RWPE2 (cell line): ENCODE data around the gene TMEM270.
"Not testable (repeated sequence)": the region's sequence is repeated elsewhere in the genome, so short reads cannot be mapped to it uniquely, and the experiment has no call there.

ENCODE experiments used
- ATAC-seq: fragments of 200-7000 bp; cut with Tn5 transposase; 3 replicates; pipeline ENCODE4 v1.9.1; 2021; ENCODE audit warnings: low read depth
- DNase-seq: peaks from one replicate; pipeline ENCODE4 v3.0.0-alpha.2; 2020; ENCODE audit warnings: low spot score
- H3K27ac ChIP-seq: fragments of 450-650 bp; 2 replicates; pipeline ENCODE4 v1.5.1; 2017; ENCODE audit warnings: mild to moderate bottlenecking; ENCODE audit not compliant: poor library complexity, severe bottlenecking
- H3K27me3 ChIP-seq: fragments of 250-450 bp; sonication (Bioruptor Pico); 2 replicates; pipeline ENCODE4 v1.5.1; 2021; ENCODE audit warnings: mild to moderate bottlenecking, moderate library complexity; ENCODE audit not compliant: insufficient read depth, poor library complexity, severe bottlenecking
- H3K36me3 ChIP-seq: fragments of 250-450 bp; sonication (Bioruptor Pico); 2 replicates; pipeline ENCODE4 v1.5.1; 2020; ENCODE audit warnings: low read depth, mild to moderate bottlenecking, moderate library complexity
- H3K4me1 ChIP-seq: fragments of 250-450 bp; sonication (Bioruptor Pico); 2 replicates; pipeline ENCODE4 v1.5.1; 2021; ENCODE audit warnings: mild to moderate bottlenecking, moderate library complexity; ENCODE audit not compliant: insufficient read depth, poor library complexity, severe bottlenecking
- H3K4me3 ChIP-seq: fragments of 250-450 bp; sonication (Bioruptor Pico); 2 replicates; pipeline ENCODE4 v1.5.1; 2021; ENCODE audit warnings: mild to moderate bottlenecking, moderate library complexity; ENCODE audit not compliant: severe bottlenecking
- H3K9me3 ChIP-seq: fragments of 250-450 bp; sonication (Bioruptor Pico); 2 replicates; pipeline ENCODE4 v1.5.1; 2021; ENCODE audit warnings: mild to moderate bottlenecking, moderate library complexity; ENCODE audit not compliant: severe bottlenecking
- TF ChIP-seq, protein P1 (sequence below): fragments of 450-650 bp; IDR thresholded peaks from one replicate; pipeline ENCODE4 v1.5.1; 2017; ENCODE audit warnings: mild to moderate bottlenecking, moderate library complexity; ENCODE audit not compliant: poor library complexity, severe bottlenecking

The TMEM270 gene

DNA sequence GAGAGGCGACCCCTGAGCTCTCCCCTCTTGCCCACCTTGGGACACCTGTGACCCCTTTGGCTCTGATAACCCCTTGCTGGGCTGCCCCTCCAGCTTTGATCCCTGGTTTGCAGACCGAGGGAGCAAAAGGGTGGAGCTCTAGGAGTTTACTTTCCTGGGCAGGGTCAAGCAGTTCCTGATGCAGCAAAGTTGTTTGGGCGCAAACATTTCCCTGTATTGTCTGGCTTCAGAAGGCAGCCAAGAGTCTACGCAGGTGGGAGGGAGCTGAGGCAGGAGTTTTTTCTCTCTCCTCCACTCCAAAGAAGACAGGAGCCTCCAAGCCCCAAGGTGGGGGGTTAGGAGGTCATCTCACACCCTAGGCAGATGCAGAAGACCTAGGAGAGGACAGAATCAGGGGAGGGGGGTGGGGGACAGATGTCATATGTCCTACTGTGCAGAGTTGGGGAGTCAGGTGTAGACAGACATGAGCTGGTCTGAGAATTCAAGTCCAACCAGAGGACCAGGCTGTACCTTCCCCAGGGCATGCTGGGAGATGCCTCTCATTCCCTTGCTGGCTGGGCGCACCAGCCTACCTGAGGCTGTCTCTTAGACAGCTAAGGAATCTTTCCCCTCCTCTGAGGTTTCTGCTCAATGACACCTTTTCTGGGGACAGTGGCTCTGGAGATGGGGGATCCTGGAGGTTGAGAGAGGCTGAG lies 20.5 kb downstream of the TMEM270 start:
- Histone ChIP-seq H3K27me3 (no peaks in the 10 kb centered on the region), H3K4me1 (no peaks in the 10 kb centered on the region), H3K27ac (no peak overlapping the region), H3K9me3 (no peaks in the 10 kb centered on the region), H3K36me3 (no peaks in the 10 kb centered on the region), H3K4me3 (no peak overlapping the region)
- TF ChIP-seq, protein P1, sequence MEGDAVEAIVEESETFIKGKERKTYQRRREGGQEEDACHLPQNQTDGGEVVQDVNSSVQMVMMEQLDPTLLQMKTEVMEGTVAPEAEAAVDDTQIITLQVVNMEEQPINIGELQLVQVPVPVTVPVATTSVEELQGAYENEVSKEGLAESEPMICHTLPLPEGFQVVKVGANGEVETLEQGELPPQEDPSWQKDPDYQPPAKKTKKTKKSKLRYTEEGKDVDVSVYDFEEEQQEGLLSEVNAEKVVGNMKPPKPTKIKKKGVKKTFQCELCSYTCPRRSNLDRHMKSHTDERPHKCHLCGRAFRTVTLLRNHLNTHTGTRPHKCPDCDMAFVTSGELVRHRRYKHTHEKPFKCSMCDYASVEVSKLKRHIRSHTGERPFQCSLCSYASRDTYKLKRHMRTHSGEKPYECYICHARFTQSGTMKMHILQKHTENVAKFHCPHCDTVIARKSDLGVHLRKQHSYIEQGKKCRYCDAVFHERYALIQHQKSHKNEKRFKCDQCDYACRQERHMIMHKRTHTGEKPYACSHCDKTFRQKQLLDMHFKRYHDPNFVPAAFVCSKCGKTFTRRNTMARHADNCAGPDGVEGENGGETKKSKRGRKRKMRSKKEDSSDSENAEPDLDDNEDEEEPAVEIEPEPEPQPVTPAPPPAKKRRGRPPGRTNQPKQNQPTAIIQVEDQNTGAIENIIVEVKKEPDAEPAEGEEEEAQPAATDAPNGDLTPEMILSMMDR, result no peak
- DNase-seq (no peak), ATAC-seq (no peak)

DNA sequence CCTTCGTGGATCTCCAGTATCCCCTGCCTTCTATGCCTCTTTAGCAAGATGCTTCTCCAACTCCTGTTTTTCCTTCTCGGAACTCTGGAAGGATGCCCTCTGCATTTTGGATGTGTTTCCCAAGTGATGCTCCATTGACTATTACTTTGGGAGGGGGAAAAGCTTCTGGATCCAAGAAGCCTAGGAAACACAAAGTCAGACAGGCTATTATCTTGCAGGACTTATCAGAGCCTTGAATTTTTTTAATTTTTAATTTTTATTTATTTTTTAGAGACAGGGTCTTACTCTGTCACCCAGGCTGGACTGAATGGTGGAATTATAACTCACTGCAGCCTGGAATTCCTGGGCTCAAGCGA lies 21.1 kb downstream of the TMEM270 start:
- no peaks in the 10 kb centered on the region for H3K9me3 ChIP-seq
- H3K4me1 ChIP-seq, result no peaks in the 10 kb centered on the region
- H3K4me3 ChIP-seq, result no peak overlapping the region
- no peak overlapping the region for H3K27ac ChIP-seq
- DNase-seq, result no peak
- no peak for ATAC-seq
- TF ChIP-seq, protein P1, result no peak
- H3K36me3 ChIP-seq, result no peaks in the 10 kb centered on the region
- H3K27me3 ChIP-seq, result no peaks in the 10 kb centered on the region

DNA sequence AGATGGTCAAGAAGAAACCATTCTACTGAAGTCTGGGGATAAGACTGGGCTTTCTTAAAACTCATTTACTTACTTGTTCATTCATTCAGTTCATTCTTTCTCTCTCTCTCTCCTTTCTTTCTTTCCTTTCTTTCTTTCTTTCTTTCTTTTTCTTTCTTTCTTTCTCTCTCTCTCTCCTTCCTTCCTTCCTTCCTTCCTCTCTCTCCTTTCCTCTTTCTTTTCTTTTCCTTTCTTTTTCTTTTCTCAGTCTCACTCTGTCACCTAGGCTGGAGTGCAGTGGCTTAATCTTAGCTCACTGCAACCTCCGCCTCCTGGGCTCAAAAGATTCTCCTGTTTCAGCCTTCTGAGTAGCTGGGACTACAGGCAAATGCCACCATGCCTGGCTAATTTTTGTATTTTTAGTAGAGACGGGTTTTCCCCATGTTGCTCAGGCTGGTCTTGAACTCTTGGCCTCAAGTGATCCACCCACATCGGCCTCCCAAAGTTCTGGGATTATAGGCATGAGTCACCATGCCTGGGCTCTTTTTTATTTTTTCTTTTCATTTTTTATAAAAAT lies 24.0 kb downstream of the TMEM270 start:
- not testable (repeated sequence) for ATAC-seq, H3K4me3 ChIP-seq, H3K9me3 ChIP-seq, H3K27me3 ChIP-seq, H3K36me3 ChIP-seq, H3K4me1 ChIP-seq, H3K27ac ChIP-seq, DNase-seq

DNA sequence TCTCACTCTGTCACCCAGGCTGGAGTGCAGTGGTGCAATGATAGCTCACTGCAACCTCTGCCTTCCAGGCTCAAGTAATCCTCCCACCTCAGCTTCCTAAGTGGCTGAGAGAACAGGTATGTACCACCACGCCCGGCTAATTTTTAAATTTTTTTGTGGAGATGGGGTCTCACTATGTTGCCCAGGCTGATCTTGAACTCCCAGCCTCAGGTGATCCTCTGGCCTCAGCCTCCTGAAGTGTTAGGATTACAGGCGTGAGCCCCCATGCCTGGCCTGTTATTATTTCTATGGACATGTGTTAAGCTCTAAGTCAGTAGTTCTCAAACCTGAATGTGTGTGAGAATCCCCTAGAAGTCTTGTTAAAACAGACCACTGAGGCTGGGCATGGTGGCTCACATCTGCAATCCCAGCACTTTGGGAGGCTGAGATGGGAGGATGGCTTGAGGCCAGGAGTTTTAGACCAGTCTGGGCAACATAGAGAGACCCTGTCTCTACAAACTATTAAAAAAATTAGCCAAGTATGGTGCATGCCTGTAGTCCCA lies 24.5 kb downstream of the TMEM270 start:
- Histone ChIP-seq H3K9me3 (no peaks in the 10 kb centered on the region), H3K27me3 (no peaks in the 10 kb centered on the region), H3K36me3 (no peaks in the 10 kb centered on the region), H3K27ac (no peak overlapping the region), H3K4me3 (no peak overlapping the region), H3K4me1 (no peaks in the 10 kb centered on the region)
- no peak; the same call in 2 of the 3 replicates for ATAC-seq
- DNase-seq, result no peak
- TF ChIP-seq, protein P1, result no peak

DNA sequence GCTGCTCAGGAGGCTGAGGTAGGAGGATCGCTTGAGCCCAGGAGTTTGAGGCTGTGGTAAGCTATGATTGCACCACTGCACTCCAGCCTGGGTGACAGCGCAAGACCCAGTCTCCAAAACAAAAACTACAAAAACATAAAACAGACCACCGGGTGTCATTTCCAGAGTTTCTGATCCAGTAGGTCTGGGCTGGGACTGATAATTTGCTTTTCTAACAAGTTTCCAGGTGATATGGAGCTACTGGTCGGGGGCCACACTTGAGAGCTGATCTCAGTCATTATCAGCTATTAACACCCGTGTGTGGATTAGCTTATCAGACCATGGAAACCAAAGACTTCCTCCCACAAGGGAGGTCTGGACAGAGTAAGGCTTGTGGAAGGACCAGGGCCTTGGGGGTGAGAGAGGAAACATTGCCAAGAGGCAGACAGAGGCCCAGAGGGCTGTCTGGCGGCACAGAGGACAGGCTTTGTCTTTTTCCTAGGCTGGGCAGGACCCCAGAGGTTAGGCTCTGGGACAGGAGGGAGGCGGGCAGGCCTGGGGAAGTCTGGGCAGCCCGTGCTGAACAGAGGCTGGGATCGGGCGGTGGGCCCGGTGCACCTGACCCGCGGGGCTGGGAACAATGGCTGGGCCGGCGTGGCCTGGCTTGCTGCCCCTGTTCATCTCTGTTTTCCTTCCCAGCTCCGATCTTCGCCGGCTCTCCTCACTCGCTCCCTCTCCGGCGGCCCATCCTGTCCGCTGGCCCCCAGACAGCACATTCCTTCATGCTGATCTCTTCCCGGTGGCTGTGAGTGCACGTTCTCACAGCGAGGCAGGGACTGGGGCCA lies 25.2 kb downstream of the TMEM270 start:
- no peaks in the 10 kb centered on the region for H3K36me3 ChIP-seq
- H3K4me1 ChIP-seq, result no peaks in the 10 kb centered on the region
- H3K27ac ChIP-seq, result no peak overlapping the region
- H3K4me3 ChIP-seq, result no peak overlapping the region
- TF ChIP-seq, protein P1, result no peak
- DNase-seq (no peak), ATAC-seq (peak; percentile 42; the same call in 2 of the 3 replicates)
- H3K9me3 ChIP-seq, result no peaks in the 10 kb centered on the region
- H3K27me3 ChIP-seq, result no peaks in the 10 kb centered on the region
